GM12873 (cell line): ENCODE measurements around the gene FAM20C.

Source experiments
- CTCF ChIP-seq: IDR thresholded peaks from 2 replicates; pipeline ENCODE4 v1.5.1; 2012; ENCODE audit warnings: low read depth, mild to moderate bottlenecking, moderate library complexity, low read length, control low read depth; ENCODE audit not compliant: insufficient read depth; ENCODE audit errors: missing control alignments

FAM20C gene

GRCh38 chr7:179209-179681 is 13.1 kb upstream of the FAM20C start:
- TF ChIP-seq CTCF = no peak

GRCh38 chr7:179948-180694 is 12.2 kb upstream of the FAM20C start:
- TF ChIP-seq CTCF = no peak

- TF ChIP-seq CTCF = no peak
These were observed 10.6 kb upstream of the FAM20C start for GRCh38 chr7:181738-182137.

GRCh38 chr7:183496-184292 is 8.7 kb upstream of the FAM20C start:
- TF ChIP-seq CTCF = no peak

- no peak for TF ChIP-seq CTCF
These were observed 7.8 kb upstream of the FAM20C start for GRCh38 chr7:184294-185264.

GRCh38 chr7:186516-187113 is 5.8 kb upstream of the FAM20C start:
- TF ChIP-seq CTCF = no peak
